Measurements from ENCODE around the gene ZCCHC10.
"Not testable (repeated sequence)": the region's sequence is repeated elsewhere in the genome, so short reads cannot be mapped to it uniquely, and the experiment has no call there.

ZCCHC10 gene

DNA sequence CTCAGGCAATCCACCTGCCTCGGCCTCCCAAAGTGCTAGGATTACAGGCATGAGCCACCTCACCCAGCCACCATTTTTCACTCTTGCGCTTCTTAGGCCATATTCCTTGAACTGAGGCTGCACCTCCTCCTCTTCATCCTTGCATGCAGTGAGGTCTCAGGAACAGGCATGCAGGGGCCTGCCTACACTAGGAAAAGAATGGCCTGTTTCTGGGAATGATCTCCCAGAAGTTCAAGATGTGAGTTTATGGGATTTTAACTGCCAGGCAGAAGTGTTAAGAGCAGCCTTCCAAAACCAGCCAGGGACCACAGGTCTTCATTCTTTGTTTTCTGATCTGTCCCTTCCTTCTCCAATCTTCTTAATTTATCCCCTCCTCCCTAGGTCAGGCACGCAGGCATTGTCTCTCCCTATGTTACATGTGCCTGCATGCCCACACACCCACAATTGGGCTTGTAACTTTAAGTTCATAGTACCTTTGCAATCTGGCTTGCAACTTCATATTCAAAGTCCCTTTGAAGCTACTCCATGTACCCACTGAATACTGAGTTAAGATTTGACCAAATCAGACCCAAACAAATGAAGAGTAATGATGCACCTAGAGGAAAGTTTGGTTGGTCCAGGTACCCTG lies 14.9 kb upstream of the ZCCHC10 start:
- DNase-seq = no peak

DNA sequence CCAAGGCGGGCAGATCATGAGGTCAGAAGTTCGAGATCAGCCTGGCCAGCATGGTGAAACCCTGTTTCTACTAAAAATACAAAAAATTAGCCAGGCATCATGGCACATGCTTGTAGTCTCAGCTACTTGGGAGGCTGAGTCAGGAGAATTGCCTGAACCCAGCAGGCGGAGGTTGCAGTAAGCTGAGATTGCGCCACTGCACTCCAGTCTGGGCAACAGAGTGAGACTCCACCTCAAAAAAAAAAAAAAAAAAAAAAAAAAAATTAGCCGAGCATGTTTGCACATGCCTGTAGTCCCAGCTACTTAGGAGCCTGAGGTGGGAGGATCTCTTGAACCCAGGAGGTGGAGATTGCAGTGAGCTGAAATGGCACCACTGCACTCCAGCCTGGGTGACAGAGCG lies 10.3 kb upstream of the ZCCHC10 start:
- not testable (repeated sequence) for DNase-seq

DNA sequence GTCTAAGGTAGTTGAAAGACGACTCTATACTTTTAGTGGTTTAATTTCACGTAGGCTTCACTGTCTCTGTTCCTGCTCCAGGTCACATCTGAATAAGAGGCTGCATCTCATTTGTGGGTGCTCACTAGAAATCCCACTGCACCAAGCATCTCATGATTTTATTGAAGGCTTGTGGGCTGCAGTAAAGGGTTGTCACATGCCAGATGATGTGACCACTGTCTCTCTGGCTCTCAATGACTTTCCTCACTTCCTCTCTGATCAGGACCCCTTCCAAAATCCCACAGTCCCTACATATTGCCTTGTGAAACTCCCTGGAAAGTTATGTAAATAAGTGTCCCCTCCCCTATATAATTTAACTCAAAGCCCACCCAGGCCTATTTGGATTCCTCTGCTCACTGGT lies 8.9 kb upstream of the ZCCHC10 start:
- no peak for DNase-seq

DNA sequence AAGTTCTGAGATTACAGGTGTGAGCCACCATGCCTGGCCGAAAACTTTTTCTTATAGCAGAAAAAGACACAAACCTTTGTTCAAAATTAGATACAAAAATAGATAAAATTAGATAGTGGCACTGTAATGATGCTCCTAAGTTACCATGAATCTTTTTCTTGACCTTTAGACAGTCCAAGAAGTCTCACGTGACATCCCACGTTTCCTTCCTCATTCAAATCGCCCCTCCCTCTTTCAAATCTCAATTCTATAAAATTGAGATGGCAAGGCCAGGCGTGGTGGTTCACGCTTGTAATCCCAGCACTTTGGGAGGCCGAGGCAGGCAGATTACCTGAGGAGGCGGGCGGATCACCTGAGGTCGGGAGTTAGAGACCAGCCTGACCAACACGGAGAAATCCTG lies 7.7 kb upstream of the ZCCHC10 start:
- no peak for DNase-seq

DNA sequence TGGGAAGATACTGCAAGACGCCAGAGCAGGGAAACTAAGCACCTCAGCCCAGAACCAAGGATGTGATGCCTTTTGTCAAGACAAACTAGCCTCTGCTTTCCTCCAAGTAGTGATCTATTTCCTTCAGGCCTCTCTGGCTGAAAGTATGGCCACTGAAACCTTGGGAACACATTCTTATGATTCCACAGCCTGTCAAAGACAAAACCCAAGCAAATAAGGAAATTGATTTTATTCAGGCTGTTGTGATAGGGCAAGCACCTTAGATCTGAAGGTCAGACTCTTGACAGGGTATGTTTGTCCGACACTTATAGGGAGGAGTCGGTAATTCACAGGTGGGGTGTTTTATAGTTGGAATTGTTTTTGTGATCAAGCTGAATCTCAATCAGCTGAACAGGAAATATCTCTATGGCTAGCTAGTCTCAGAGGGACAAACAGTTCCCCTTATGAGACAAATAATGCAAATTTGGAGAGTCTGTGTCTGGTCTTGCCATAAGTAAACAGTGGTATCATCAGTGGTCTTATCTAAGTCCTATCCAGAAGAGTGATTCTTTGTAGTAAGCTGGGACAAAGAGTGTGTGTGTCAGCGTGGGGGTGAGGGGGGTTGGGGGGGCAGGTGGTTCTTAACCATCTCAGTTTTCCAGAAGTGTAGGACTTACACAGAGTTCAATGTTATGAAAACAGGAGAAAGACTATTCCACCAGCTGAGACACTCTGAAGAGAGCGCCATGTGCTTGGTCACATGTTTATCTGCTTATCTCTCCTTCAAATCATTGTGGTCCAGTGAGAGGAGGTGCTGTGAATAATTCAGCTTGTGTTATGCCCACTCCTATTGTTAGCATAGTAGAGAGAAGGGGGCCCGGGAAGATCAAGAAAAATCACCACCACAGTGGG lies 6.7 kb upstream of the ZCCHC10 start:
- DNase-seq = peak in 1 of 2 donors; percentile 15

DNA sequence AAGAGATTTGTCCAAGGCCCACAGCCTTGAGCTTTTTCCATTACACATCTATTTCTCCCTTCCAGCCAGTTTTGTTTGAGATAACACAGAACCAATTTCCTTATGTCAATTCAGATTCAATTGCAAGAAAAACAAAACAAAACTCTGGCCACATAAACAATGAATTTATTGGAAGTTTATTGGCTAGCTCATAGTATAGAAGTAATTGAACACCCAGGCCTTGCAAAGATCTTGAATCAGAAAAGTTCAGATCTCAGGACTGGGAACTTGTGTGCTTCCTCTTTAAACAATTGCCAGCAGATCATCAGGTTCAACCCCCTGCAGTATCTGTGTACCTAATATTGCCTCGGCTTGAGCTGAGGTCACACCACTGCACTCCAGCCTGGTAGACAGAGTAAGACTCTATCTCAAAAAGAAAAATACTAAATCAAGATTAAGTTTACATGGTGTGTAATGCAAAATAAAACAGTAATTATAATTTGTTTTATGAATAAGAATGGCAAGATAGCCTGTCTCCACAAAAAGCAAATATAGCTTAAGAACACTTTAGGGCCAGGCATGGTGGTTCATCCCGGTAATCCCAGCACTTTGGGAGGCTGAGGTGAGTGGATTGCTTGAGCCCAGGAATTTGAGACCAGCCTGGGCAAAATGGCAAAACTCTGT lies 4.1 kb upstream of the ZCCHC10 start:
- DNase-seq = no peak

DNA sequence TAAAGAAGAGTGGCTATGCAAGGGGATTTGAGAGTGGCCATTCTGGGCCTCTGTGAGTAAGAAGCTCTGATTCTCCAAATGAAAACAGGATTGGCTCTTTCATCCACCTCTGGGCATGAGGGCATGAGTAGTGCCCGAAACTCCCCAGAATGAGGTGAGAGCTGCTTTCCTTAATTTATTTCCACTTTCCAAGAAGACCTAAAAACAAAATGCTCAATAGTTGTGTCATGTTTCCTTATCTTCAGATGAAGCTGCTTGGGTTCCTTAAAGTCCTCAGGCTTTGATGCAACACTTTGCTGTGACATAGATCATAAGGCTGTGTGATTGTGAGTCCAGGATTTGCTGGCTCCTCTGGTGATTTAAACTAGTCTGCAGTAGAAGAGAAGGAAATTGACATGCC lies 3.1 kb upstream of the ZCCHC10 start:
- DNase-seq = no peak

DNA sequence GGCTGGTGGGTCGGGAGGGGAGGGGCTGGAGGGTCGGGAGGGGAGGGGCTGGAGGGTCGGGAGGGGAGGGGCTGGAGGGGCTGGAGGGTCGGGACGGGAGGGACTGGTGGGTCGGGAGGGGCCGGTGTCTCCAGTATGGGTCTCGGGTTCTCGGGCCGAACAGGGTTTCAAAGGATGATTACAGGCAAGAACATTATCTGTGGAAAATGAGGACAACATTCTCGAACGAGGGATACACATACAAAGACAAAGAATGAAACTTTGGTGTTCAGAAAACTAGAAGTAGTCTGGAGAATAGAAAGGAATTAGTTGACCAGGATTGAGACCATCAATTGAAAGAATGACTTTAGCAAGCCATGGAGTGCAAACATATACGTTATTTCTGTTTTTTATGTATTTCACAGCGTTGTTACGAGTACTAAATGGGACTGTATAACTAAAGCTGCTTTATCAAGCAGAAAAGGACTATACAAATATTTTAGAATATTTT lies 360 bp upstream of the ZCCHC10 start:
- no peak for DNase-seq

DNA sequence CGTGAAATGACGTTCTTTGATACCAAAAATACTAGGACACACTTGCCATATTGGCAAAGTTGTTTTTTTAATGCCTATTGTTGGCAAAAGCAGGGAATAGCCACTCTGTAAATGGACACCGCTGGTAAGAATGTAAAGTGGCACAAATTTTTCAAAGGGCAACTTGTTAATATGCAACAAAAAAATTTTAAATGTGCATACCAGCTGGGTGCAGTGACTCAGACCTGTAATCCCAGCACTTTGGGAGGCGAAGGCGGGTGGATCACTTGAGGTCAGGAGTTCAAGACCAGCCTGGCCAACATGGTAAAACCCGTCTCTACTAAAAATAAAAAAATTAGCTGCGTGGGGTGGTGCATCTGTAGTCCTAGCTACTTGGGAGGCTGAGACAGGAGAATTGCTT lies 6.9 kb downstream of the ZCCHC10 start:
- DNase-seq = not testable (repeated sequence)

DNA sequence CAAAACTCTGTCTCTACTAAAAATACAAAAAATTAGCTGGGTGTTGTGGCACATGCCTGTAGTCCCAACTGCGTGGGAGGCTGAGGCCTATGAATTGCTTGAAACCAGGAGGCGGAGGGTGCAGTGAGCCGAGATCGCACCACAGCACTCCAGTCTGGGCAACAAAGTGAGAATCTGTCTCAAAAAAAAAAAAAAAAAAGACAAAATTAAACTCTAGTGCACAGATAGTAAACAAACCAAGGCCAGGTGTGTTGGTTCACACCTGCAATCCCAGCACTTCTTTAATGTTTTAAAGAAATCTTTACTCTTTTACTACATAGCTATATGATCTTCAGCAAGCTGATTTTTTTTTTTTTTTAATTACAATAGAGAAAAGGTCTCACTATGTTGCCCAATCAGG lies 8.4 kb downstream of the ZCCHC10 start:
- DNase-seq = no peak

DNA sequence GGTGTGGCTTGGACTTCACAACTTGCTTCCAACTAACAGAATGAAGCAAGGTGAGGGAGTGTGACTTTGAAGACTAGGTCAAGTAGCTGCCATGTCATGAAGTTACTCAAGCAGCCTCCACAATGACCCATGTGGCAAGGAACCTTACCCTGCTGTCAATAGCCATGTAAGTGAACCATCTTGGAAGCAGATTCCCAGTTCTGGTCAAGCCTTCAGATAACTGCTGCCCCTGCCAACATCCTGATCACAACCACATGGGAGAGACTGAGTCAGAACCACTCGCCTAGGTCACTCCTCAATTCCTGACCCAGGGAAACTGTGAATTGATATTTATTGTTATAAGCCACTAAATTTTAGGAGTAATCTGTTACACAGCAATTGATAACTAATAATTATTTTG lies 10.9 kb downstream of the ZCCHC10 start:
- DNase-seq = no peak

DNA sequence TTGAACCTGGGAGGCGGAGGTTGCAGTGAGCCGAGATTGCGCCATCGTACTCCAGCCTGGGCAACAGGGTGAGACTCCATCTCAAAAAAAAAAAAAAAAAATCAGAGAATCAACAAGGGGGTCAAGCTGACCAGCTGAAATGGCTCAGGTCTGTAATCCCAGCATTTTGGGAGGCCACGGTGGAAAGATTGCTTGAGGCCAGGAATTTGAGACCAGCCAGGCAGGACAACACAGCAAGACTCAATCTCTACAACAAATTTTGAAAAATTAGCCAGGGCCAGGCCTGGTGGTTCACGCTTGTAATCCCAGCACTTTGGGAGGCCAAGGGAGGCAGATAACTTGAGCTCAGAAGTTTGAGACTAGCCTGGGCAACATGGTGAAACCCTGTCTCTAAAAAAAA lies 17.9 kb downstream of the ZCCHC10 start:
- DNase-seq = not testable (repeated sequence)

DNA sequence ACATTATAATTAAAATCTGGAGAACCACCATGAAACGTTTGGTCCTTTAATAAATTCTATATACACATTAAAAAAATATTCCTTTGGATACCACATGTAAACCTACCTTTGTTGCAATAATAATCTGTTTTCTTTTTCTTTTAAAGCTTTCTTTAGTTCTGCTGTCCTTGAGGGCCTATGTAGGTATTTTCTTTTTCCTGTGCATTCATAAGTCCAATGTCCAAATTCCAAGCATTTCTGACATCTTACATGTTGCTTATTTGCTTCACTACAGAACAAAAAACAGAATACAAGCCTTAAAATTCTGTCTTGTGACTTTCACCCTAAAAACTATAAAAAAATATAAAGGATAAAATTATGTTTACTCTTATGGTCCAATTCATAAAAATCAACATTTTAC lies 19.7 kb downstream of the ZCCHC10 start:
- DNase-seq = no peak

DNA sequence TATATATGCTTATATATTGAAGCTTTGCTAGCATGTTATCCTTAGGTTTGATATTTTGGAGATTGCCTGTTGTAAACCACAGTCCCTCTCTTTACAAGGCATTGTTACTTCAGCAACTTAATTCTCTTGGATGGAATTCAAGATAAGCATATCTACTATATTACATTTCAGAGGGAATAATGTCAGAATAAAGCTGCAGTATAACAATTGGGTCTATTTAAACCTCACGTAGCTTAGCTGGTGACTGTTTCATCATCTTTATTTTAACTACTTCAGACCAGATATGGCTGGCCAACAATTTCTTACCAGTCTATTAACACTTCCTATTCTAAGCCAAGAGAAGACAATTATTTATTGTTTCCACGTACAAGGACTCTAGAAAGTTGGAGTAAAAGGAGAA lies 27.1 kb downstream of the ZCCHC10 start:
- no peak for DNase-seq

DNA sequence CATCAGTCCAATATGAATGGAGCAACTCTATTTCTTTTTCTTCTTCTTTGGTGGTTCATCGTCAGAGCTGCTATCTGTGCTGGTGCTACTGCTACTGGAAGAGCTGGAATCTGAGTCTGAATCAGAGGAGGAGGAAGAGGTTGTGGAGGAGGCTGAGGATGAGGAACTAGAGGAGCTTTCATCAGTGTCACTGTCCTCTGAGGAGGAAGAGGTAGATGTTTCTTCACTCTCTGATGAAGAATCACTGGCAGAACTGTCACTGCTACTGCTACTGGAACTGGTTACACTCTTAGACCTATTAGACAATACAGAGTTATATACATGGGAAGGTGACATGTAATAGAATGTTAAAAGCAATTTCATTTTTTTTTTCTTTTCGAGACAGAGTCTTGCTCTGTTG lies 27.8 kb downstream of the ZCCHC10 start:
- DNase-seq = no peak

DNA sequence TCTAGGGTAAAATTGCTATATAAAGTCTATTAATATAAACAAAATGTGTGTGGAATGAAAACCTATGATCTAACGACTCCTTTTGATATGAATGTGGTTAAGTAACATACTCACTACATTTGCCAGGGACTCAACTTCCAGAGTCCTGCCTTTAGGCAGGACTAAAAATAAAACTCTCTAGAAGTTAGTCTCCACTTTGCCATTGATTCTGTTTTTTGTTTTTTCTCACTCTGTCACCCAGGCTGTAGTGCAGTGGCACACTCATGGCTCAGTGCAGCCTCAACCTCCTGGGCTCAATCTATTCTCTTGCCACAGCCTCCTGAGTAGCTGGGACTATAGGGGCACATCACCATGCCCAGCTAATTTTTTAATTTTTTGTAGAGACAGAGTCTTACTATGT lies 30.0 kb downstream of the ZCCHC10 start:
- DNase-seq = no peak

DNA sequence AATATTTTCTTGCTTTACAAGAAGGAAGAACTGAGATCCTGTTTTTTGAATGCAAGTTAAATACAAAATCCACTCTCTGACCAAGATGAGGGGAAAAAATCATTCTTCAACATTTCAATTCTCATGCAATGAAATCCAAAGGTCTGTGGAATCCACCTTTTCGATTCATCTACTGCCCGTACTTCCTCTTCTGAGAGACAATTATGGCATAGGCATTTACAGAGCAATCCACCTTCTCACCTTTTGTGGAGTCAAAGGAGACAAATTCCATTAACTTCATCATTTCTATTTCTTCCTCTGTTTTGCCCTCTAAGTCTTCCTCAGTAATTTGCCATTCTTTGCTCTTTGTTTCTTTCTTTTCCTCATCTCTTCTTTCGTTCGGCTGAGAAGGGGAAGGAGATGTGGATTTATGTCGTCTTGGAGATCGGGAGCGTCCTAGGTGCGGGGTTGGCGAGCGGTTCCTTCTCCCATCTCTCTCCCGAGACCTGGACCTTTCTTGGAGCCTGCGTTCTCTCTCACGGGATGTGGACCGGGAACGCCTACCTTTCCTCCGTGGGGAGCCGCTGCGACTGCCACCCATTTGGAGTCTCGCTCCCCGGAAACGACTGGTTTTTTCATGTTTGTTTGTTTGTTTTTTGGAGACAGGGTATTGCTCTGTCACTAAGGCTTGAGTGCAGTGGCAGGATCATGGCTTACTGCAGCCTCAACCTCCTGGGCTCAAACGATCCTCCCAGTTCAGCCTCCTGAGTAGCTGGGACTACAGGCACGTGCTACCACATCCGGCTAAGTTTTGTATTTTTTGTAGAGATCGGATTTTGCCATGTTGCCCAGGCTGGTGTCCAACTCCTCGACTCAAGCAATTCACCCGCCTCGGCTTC lies 38.6 kb downstream of the ZCCHC10 start:
- DNase-seq = no peak

DNA sequence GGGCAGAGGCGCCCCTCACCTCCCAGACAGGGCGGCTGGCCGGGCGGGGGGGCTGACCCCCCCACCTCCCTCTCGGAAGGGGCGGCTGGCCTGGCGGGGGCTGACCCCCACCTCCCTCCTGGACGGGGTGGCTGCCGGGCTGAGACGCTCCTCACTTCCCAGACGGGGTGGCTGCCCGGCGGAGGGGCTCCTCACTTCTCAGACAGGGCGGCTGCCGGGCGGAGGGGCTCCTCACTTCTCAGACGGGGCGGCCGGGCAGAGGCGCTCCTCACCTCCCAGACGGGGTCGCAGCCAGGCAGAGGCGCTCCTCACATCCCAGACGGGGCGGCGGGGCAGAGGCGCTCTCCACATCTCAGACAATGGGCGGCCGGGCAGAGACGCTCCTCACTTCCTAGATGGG lies 43.4 kb downstream of the ZCCHC10 start:
- DNase-seq = not testable (repeated sequence)

DNA sequence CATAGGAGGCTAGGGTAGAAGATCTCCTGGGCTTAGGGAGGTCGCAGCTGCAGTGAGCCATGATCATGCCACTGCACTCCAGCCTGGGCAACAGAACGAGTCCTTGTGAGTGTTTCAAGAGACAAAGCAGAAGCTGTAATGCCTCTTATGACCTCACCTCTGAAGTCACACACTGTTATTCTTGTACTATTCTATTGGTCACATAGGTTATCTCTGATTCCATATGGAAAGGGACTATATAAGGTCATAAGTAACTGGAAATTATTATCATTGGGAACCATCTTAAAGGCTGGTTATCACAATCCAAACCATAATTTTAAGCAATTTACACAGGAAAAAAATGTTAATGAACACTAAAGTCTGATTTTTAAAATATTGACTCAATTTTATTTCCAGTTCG lies 45.1 kb downstream of the ZCCHC10 start:
- no peak for DNase-seq

DNA sequence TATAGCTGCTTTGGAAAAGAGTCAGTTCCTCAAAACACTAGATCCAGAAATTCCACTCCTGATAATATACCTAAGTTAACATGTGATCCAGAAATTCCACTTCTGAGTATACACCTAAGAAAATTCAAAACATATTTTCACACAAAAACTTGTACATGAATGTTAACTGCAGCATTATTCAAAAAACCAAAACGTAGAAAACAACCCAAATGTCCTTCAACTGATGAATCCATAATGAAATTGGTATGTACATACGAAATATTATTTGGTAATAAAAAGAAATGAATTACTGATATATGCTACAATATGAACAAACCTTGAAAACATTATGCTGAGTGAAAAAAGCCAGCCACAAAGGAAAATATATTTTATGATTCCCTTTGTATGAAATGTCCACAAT lies 46.4 kb downstream of the ZCCHC10 start:
- no peak for DNase-seq

DNA sequence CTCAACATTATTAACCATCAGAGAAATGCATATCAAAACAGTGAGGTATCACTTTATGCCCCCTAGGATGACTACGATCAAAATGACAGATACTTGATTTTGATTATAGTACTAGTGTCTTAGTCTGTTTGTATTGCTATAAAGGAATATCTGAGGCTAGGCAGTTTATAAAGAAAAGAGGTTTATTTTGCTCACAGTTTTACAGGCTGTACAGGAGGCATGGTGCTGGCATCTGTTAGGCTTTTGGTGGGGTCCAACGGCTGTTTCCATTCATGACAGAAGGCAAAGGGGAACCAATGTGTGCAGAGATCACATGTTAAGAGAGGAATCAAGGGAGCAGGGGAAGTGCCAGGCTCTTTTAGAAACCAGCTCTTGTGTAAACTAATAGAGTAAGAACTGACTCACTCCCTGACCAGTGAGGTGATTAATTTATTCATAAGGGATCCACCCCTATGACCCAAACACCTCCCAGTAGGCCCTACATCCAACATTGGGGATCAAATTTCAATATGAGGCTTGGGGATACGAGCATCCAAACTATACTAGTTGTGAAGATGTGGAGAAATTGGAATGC lies 46.9 kb downstream of the ZCCHC10 start:
- peak in 1 of 2 donors; percentile 17 for DNase-seq

DNA sequence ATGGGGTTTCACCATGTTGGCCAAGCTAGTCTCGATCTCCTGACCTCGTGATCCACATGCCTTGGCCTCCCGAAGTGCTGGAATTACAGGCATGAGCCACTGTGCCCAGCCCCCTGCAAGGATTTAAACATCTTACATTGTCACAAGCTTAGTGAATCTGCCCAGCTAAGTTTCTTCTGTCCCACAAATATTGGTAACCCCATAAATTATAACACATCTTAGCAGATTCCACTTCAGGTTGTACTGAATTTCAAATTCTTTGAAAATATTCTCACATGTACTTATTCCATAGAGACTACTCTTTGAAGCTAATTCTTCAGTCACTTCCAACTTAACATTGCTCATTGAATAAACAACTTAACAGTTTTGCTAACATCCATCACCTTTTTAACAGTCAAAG lies 49.5 kb downstream of the ZCCHC10 start:
- no peak for DNase-seq

All from CD4-positive, alpha-beta T cell treated with Interleukin-4 for 1 hour (primary cell).